CD4-positive, alpha-beta T cell treated with Interleukin-4 for 4 hours (primary cell): ENCODE results near the gene SCAPER.

Experiments
- DNase-seq: peaks from one replicate; pipeline ENCODE4 v3.0.0-alpha.2; 2020

Gene SCAPER

GRCh38 chr15:76905013-76905839 lies at the start of gene SCAPER:
Gene SCAPER, minus strand, starts transcription at chr15:76905340. Its CDS starts 21,523 bp downstream, at chr15:76883817.
- DNase-seq = peak; percentile 90

DNA sequence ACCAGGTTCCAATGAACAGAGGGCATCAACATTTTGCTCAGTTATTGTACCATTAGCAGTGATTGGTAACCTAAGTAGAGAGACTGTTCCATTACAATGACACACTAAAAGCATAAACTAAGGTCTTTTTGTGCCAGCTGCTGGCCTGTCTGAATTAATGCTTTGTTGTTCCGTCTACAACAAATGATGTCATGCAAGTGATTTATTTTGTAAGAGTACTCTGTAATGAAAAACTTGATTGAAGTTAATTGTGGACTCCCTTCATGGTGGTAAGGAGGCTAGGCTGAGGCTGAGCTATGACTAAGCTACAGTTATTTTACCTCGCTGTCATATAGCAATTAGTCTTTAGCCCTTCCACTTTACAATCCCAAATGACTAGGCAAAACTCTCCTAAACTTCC lies 49.6 kb upstream of the SCAPER start:
- no peak for DNase-seq

GRCh38 chr15:76953913-76954312 lies 48.8 kb upstream of the SCAPER start:
- DNase-seq = no peak

- no peak for DNase-seq
These were observed 46.1 kb upstream of the SCAPER start for GRCh38 chr15:76951220-76951619.

DNA sequence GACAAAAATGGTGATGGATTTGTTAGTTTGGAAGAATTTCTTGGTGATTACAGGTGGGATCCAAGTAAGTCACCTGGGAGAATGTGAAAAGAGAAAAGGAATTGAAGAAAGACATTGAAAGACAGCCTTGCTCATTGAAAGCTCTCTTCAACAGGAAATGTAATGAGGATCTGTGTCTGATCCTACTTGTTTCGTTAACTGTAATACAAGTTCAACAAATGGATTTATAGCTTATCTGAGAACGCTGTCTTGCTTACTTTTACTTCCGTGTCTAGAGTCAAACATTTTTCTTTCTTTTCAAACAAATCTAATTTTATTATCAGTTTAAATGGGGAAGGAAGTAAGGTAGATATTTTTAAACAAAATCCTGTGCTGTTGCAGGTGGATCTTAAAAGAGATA lies 42.3 kb upstream of the SCAPER start:
- DNase-seq = no peak

- DNase-seq = no peak
These were observed 40.5 kb upstream of the SCAPER start for GRCh38 chr15:76945494-76946093.

DNA sequence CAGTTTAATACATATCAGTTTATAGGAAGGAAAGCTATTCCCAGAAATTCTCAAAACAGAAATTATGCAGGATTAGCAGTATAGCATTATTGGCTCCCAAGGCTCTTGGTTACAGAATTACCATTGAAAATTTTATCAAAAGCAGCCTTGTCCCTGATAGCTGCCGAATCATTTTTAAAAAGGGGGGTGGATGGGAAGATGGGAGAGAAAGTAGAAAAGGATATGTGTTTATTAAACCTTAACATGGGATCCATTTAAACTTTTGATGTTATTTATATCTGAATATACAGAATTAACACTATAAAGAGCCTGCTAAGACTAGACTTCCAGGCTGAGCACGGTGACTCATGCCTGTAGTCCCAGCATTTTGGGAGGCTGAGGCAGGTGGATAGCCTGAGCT lies 37.2 kb upstream of the SCAPER start:
- no peak for DNase-seq

DNA sequence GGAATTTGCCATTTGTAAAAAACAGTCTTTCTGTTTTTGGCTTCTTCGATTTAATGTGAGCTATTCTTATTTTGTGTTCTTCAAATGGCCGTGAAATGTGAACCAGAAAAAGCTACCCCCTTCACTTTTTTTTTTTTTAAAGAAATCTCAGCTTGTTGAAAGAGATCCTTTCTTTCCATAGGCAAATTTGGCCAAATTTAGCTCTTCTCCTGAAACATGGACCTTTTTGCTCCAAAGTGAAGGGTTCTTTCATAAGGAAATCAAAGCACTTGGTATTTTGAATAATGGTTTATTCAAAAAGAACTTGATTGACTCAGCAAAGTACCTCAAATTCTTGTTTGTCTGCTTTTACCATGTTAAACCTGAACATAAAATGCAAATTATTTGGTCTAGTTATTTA lies 36.5 kb upstream of the SCAPER start:
- DNase-seq = no peak

GRCh38 chr15:76939715-76940114 lies 34.6 kb upstream of the SCAPER start:
- no peak for DNase-seq

GRCh38 chr15:76938752-76939151 lies 33.6 kb upstream of the SCAPER start:
- no peak for DNase-seq

GRCh38 chr15:76936671-76937070 lies 31.5 kb upstream of the SCAPER start:
- no peak for DNase-seq

DNA sequence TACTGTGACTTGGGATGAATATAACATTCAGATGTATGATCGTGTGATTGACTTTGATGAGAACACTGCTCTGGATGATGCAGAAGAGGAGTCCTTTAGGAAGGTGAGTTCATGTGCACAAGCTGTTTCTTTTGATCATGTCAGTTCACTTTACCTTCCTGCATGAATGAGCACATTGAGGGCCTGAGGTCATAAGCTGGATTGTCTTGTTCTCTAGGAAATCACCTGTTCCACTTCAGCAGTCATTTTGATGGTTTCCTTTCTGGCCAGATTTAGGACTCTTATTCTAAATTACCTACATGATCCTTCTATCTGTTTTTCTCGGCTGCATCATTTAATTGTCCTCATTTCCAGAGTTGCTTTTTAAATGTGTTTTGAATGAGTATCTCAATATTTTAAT lies 30.5 kb upstream of the SCAPER start:
- DNase-seq = no peak

DNA sequence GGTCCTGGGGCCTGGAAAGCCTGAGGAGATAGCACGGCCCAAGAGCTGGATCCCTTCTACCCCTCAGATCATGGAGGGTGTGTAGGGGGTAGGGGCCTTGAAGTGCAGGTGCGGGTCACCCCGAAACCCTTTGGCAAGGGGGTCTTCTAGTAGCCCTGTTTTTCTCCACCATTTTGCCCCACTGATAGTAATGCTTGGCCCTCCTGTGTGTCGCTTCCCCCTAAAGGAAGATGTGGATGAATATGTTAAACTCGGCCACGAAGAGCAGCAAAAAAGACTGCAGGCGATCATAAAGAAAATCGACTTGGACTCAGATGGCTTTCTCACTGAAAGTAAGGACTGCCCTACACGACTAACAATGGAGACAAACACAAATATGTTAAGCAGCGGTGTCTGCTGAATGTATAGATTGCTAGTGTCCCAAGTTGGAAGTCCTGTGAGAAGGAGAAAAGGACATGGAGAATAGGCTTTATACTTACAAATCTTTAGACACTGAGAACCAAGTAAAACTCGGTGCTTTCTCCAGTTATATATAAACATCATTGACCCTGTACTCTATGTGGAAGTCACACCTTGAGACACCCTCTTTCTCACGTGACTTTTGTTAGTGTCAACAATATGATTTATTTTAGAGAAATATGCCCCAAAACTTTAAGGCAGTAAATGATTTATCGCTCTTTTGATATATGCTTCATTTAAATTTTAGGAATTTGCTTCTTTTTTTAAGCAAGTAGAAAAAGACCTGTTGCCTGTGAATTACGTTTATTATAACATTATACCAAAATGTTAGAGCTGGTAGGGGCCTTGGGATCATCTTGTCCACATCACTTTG lies 27.2 kb upstream of the SCAPER start:
- no peak for DNase-seq

DNA sequence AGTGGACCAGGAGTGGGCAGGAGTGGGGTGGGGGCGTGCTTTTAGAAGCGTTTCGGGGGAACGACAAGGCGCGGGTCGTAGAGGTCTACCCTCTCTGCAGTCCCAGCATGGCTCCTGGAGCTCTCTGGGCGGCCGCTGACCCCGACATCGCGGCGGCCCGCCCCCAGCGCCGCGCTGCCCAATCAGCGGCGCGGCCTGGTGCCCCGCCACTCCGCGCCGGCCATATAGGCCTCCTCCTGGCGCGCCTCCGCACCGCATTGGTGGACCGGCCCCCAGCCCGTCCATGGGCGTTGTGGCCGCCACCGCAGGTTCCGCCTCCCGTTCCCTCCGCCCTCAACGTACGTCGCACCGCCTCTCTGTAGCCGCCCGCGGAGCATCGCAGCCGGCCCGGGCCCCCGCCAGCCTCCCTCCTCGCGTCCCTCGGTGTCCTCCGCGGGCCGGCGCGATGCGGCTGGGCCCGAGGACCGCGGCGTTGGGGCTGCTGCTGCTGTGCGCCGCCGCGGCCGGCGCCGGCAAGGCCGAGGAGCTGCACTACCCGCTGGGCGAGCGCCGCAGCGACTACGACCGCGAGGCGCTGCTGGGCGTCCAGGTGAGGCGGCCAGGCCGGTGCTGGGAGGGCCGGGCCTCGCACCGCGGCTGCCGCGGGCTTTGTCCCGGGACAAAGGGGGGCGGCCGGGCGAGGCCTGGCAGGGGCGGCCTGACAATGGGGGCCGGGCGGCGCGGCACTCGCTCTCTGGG lies 26.4 kb upstream of the SCAPER start, which contains the start of gene RCN2:
TSS of gene RCN2 (plus strand) at position 353 of the 738 bp plus-strand sequence. CDS start at position 446, 93 bp downstream.
- DNase-seq = peak; percentile 92

DNA sequence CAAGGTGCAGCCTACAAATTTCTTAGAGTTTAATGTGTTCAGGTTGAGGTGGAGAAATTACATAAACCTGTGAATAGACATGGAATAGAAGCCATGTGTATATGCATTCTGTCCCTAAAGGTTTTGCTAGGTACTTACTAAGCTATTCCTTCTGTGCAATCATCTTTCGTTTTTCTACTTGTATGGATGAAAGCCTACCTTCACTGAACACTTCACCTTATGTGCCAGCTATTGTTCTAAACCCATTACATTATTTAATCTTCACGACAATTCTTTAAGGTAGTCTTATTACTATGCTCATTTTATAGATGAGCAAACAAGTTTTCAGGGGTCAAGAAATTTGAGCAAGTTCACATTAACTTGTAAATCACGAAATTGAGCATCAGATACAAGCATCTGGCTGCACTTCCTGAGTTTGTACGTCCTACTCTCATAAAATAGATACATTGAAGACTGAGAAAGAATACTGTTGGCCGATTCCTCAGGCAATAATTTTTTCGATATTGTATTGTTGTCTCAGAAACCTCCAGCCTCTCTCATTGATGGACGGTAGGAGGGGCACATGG lies 25.8 kb upstream of the SCAPER start:
- DNase-seq = no peak

DNA sequence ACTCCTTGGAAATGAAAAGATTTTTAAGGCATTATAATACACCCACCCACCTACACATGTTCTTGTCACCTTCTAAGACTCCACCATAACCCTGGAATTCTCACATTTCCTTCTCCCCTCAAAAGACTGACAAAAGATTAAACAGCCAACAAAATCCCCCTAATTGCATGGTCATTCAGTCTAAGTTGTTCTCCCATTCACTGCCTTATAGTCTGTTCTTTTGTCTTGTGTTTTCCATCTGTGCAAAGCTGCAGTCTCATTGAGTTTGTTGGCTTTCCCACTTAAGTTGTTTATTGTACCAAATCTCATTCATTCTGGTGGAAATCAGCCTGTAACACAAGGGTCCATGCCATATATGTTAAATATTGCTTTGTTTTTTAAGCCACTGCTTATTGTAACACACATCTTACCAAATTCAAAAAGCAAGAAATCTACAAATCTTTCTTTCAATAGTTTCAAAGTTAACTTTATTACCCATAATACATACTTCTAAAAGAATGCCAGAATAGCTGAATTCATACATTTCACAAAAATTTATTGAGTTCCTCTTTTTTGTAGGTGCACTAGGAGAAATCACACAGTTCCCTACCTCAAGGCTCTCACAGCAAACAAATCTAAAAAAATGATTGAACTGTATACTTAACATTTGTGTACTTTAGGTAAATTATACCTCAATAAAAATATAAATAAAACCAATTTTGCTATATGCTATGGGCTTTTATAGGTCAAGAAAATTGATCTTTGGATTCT lies 24.0 kb upstream of the SCAPER start:
- no peak for DNase-seq

DNA sequence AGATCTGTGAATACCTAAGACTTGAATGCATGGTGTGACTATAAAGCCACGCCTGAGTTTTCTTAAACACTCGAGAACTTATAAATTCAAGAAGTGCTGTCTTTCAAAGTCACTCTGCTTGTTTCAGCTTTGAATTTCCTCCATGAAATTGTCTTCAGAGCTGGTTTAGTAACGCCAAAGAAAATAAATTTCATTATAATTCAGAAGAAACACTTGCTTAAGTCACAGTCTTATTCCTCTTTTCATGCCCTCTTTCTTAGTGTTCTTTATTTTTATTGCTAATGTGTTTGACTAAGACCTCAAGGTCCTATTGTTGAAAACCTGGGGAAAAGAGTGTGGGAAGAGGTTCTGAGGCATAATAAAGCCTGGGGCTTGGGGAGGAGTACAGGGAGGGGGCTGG lies 23.1 kb upstream of the SCAPER start:
- no peak for DNase-seq

- DNase-seq = no peak
These were observed 11.2 kb upstream of the SCAPER start for GRCh38 chr15:76916369-76916768.

GRCh38 chr15:76913737-76914136 lies 8.6 kb upstream of the SCAPER start:
- no peak for DNase-seq

DNA sequence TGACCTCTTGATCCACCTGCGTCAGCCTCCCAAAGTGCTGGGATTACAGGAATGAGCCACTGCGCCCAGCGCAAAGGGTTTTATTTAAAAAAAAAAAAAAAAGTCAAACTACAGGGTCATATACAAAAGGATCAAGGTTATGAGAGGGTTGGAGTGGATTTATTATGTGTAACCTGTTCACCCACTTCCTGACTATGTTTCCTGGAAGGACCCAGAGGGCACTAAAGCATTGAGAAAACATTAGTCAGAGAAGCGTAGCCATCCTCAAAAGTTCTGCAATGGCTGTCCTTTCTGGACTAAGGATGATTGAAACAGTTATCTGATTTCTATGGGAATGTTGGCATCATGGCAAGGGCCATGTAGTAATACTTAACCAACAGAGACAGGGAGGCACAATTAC lies 7.3 kb upstream of the SCAPER start:
- no peak for DNase-seq

DNA sequence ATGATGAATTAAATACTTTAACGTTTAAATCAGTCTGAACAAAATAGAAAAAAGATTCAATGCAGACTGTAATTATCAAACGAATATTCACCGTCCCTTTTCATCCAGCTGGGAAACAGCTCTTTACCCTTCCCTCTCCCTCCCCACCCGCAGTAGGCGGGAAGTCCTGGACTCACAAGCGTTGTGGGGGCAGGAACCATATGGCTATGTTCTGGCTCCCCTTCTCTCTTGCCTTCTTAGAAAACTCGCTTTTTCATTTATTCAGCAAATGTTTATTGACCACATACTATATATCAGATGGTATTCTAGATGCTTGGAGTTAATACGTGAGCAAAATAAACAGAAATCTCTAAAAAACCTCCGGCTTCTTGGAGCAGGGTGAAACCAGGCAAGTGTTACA lies 715 bp upstream of the SCAPER start:
- no peak for DNase-seq
